T follicular helper cell (primary cell): ENCODE measurements around the gene TAF8.
"Not testable (repeated sequence)": the region's sequence is repeated elsewhere in the genome, so short reads cannot be mapped to it uniquely, and the experiment has no call there.

ENCODE experiments used
- DNase-seq: peaks from one replicate; pipeline ENCODE4 v3.0.0-alpha.2; 2020; ENCODE audit warnings: low read depth

Gene TAF8

GRCh38 chr6:42029062-42029685 lies 21.1 kb upstream of the TAF8 start:
- DNase-seq, result no peak

GRCh38 chr6:42029881-42030280 lies 20.4 kb upstream of the TAF8 start:
- no peak for DNase-seq

GRCh38 chr6:42030585-42031506 lies 19.5 kb upstream of the TAF8 start:
- DNase-seq, result no peak

GRCh38 chr6:42032366-42032765 lies 18.0 kb upstream of the TAF8 start:
- no peak for DNase-seq

GRCh38 chr6:42037669-42038068 lies 12.7 kb upstream of the TAF8 start:
- DNase-seq, result not testable (repeated sequence)

GRCh38 chr6:42038163-42038562 lies 12.2 kb upstream of the TAF8 start:
- no peak for DNase-seq

- DNase-seq, result no peak
These were observed 11.4 kb upstream of the TAF8 start for GRCh38 chr6:42038811-42039408.

- DNase-seq, result no peak
These were observed 9.4 kb upstream of the TAF8 start for GRCh38 chr6:42040856-42041480.

- DNase-seq, result no peak
These were observed 8.8 kb upstream of the TAF8 start for GRCh38 chr6:42041481-42042053.

GRCh38 chr6:42042108-42042507 lies 8.2 kb upstream of the TAF8 start:
- no peak for DNase-seq

GRCh38 chr6:42043787-42044475 lies 6.4 kb upstream of the TAF8 start:
- DNase-seq, result peak; percentile 91

- DNase-seq, result peak; percentile 70
These were observed 4.5 kb upstream of the TAF8 start for GRCh38 chr6:42045538-42046460.

- DNase-seq, result no peak
These were observed 3.7 kb upstream of the TAF8 start for GRCh38 chr6:42046464-42047212.

- no peak for DNase-seq
These were observed 3.1 kb upstream of the TAF8 start for GRCh38 chr6:42047213-42047590.

- DNase-seq, result no peak
These were observed 2.4 kb upstream of the TAF8 start for GRCh38 chr6:42047790-42048405.

GRCh38 chr6:42049116-42049809 lies 1.1 kb upstream of the TAF8 start:
- no peak for DNase-seq

- peak; percentile 44 for DNase-seq
These were observed 402 bp upstream of the TAF8 start for GRCh38 chr6:42049948-42050296.

GRCh38 chr6:42051268-42051653 lies 937 bp downstream of the TAF8 start:
- no peak for DNase-seq

GRCh38 chr6:42053601-42054000 lies 3.3 kb downstream of the TAF8 start:
- no peak for DNase-seq
